Upper lobe of right lung (tissue), 1 donor: ENCODE data around the gene RPS6KA3. TPM values are rescaled to one million over a fixed set of nuclear protein-coding genes. Genes with fewer than 3 reads are reported as not detected.

Experiments used
- ATAC-seq: fragments of 200-7000 bp; cut with Tn5 transposase; one replicate; pipeline ENCODE4 v1.9.1; 2020; ENCODE audit warnings: mild to moderate bottlenecking, moderate library complexity
- DNase-seq: peaks from one replicate; pipeline ENCODE4 v3.0.0-alpha.2; 2020
- H3K27ac ChIP-seq: fragments of 200-600 bp; one replicate; pipeline ENCODE4 v1.8.0; 2022
- H3K27me3 ChIP-seq: fragments of 200-600 bp; one replicate; pipeline ENCODE4 v1.8.0; 2022; ENCODE audit warnings: mild to moderate bottlenecking
- H3K36me3 ChIP-seq: fragments of 200-600 bp; one replicate; pipeline ENCODE4 v1.8.0; 2022
- H3K4me1 ChIP-seq: fragments of 200-600 bp; one replicate; pipeline ENCODE4 v1.8.0; 2022
- H3K4me3 ChIP-seq: fragments of 200-600 bp; one replicate; pipeline ENCODE4 v1.8.0; 2022; ENCODE audit warnings: mild to moderate bottlenecking
- H3K9me3 ChIP-seq: fragments of 200-600 bp; one replicate; pipeline ENCODE4 v1.8.0; 2022
- intact Hi-C: fragments of 100-400 bp; cut with DNase I; formaldehyde crosslinking; loops from one replicate; pipeline ENCODE4 v1.11.0; 2022
- total RNA-seq: library from RNA; stranded (reverse); fragmentation: NEBNext Ultra II Directional; extraction: Animal tissue kit (Norgen Biotek cat#: 25700); gene quantifications from one replicate; pipeline ENCODE4 v1.2.1, GENCODE V29; 2021
- TF ChIP-seq, protein P1 (sequence below): fragments of 200-600 bp; IDR thresholded peaks from one replicate; pipeline ENCODE4 v1.8.0; 2022; ENCODE audit warnings: antibody characterized with exemption
- donor health status: DM: no; HTN: yes; CAD: no; lungs with severe emphysema.

RPS6KA3 gene
- total RNA-seq, 1 donor from 2014 or later, result 70.5 TPM

- ATAC-seq (no peak), DNase-seq (no peak)
- H3K4me3 ChIP-seq, result no peak overlapping the region
- no peak overlapping the region for H3K27ac ChIP-seq
- intact Hi-C loops, result no loop called here
- no peaks in the 10 kb centered on the region for H3K9me3 ChIP-seq
- H3K4me1 ChIP-seq, result no peaks in the 10 kb centered on the region
- TF ChIP-seq, protein P1, sequence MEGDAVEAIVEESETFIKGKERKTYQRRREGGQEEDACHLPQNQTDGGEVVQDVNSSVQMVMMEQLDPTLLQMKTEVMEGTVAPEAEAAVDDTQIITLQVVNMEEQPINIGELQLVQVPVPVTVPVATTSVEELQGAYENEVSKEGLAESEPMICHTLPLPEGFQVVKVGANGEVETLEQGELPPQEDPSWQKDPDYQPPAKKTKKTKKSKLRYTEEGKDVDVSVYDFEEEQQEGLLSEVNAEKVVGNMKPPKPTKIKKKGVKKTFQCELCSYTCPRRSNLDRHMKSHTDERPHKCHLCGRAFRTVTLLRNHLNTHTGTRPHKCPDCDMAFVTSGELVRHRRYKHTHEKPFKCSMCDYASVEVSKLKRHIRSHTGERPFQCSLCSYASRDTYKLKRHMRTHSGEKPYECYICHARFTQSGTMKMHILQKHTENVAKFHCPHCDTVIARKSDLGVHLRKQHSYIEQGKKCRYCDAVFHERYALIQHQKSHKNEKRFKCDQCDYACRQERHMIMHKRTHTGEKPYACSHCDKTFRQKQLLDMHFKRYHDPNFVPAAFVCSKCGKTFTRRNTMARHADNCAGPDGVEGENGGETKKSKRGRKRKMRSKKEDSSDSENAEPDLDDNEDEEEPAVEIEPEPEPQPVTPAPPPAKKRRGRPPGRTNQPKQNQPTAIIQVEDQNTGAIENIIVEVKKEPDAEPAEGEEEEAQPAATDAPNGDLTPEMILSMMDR, result no peak
- H3K36me3 ChIP-seq, result no peaks in the 10 kb centered on the region
- H3K27me3 ChIP-seq, result no peaks in the 10 kb centered on the region
Measured at GRCh38 chrX:20284992-20285391, 18.3 kb upstream of the RPS6KA3 start.

DNA sequence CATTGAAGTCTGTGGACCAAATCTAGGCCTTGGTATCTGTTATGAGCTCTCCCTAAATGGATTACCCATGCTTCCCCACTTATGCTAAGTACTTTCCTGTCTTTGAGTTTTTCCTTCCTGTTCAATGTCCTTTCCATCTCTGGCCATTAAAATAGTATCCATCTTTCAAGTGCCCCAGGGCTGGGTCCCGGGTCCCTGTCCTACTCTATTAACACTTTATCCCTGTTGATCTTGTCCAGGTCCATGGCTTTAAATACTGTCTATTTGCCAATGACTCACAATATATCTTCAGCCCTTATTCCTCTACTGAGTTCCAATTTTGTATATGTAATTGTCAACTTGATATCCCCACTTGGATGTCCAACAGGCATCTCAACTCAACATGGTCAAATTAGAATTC lies 17.7 kb upstream of the RPS6KA3 start:
- no peak for DNase-seq
- H3K4me1 ChIP-seq, result no peaks in the 10 kb centered on the region
- intact Hi-C loops, result no loop called here

GRCh38 chrX:20280938-20281337 lies 14.2 kb upstream of the RPS6KA3 start:
- DNase-seq (no peak), ATAC-seq (no peak)
- intact Hi-C loops, result no loop called here
- no peaks in the 10 kb centered on the region for H3K9me3 ChIP-seq
- no peaks in the 10 kb centered on the region for H3K4me1 ChIP-seq
- TF ChIP-seq, protein P1, result no peak
- H3K27me3 ChIP-seq, result no peaks in the 10 kb centered on the region
- no peak overlapping the region for H3K4me3 ChIP-seq
- H3K27ac ChIP-seq, result no peak overlapping the region
- H3K36me3 ChIP-seq, result no peaks in the 10 kb centered on the region

More for the DNA sequence above, 17.7 kb upstream of the RPS6KA3 start:
- Histone ChIP-seq H3K27me3 (no peaks in the 10 kb centered on the region), H3K36me3 (no peaks in the 10 kb centered on the region), H3K27ac (no peak overlapping the region), H3K4me3 (no peak overlapping the region), H3K9me3 (no peaks in the 10 kb centered on the region)
- ATAC-seq, result no peak
- TF ChIP-seq, protein P1, result no peak

DNA sequence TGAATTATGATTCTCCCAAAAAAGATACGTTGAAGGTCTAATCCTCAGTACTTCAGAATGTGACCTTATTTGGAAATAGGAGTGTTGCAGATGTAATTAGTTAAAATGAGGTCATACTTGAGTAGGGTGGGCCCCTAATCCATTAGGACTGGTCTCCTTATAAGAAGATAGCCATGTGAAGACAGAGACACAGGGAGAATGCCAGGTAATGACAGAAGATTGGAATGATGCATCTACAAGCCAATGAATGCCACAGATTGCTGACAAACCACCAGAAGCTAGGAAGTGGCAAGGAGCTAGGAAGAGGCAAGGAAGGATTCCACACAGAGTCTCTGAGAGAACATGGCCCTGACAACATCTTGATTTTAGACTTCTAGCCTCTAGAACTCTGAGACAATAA lies 7.4 kb upstream of the RPS6KA3 start:
- intact Hi-C loops, result no loop called here
- no peaks in the 10 kb centered on the region for H3K4me1 ChIP-seq

GRCh38 chrX:20271730-20272129 lies 5.0 kb upstream of the RPS6KA3 start:
- no peak overlapping the region for H3K4me3 ChIP-seq
- H3K4me1 ChIP-seq, result no peaks in the 10 kb centered on the region
- H3K27me3 ChIP-seq, result no peaks in the 10 kb centered on the region
- TF ChIP-seq, protein P1, result no peak
- no peaks in the 10 kb centered on the region for H3K36me3 ChIP-seq
- H3K9me3 ChIP-seq, result no peaks in the 10 kb centered on the region
- H3K27ac ChIP-seq, result no peak overlapping the region
- ATAC-seq, result no peak
- intact Hi-C loops, result no loop called here
- DNase-seq, result no peak

More for the DNA sequence above, 7.4 kb upstream of the RPS6KA3 start:
- H3K4me3 ChIP-seq, result no peak overlapping the region
- TF ChIP-seq, protein P1, result no peak
- DNase-seq (no peak), ATAC-seq (no peak)
- H3K9me3 ChIP-seq, result no peaks in the 10 kb centered on the region
- no peaks in the 10 kb centered on the region for H3K27me3 ChIP-seq
- H3K27ac ChIP-seq, result no peak overlapping the region
- H3K36me3 ChIP-seq, result no peaks in the 10 kb centered on the region

- no peaks in the 10 kb centered on the region for H3K4me1 ChIP-seq
- intact Hi-C loops, result no loop called here
- H3K27me3 ChIP-seq, result no peaks in the 10 kb centered on the region
- DNase-seq (no peak), ATAC-seq (no peak)
- H3K27ac ChIP-seq, result no peak overlapping the region
- H3K4me3 ChIP-seq, result no peak overlapping the region
- no peaks in the 10 kb centered on the region for H3K9me3 ChIP-seq
- TF ChIP-seq, protein P1, result no peak
- H3K36me3 ChIP-seq, result no peaks in the 10 kb centered on the region
Measured at GRCh38 chrX:20271186-20271585, 4.5 kb upstream of the RPS6KA3 start.
